Kidney capillary endothelial cell (primary cell): ENCODE measurements around the gene METTL27.
"Not testable (repeated sequence)": the region's sequence is repeated elsewhere in the genome, so short reads cannot be mapped to it uniquely, and the experiment has no call there.

Source experiments
- DNase-seq: peaks from one replicate; pipeline ENCODE4 v3.0.0-alpha.2; 2018; ENCODE audit warnings: low spot score

The METTL27 gene

GRCh38 chr7:73869011-73869798, 26.9 kb upstream of the METTL27 start:
- DNase-seq, result no peak

- DNase-seq, result no peak
Measured at GRCh38 chr7:73866446-73866767, 24.1 kb upstream of the METTL27 start.

DNA sequence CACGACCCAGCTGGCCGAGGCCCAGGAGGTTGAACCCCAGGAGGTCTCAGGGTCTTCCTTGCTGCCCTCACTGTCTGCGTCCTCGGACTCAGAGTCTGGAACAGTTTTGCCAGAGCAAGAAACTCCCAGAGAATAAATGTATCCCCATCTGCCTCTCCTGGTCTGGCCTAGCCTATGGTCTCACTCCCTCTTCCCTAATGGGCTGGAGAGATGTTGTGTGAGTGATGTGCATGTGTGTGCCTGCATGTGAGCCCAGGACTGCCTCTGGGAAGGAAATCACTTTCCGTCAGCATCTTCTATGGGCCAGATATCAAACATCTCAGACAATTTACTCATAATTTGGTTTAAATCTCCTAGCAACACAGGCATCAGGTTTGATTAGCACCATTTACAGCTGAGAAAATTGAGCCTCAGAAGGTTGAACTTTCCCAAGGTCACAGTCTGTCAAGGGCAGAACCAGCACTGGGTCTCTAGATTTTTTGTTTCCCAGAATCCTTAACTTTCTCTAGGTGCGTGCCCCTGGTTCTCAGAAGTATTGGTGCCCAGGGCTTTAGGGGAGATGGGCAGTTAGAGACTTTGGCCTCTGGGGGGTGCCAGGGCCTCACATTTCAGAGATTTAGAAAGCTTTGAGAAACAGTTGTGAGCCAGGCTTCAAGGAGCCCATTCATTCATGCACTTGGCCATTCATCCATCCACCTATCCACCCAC, 23.6 kb upstream of the METTL27 start:
- DNase-seq, result peak; percentile 49

GRCh38 chr7:73864981-73865711, 22.8 kb upstream of the METTL27 start:
- no peak for DNase-seq

- DNase-seq, result no peak
Measured at GRCh38 chr7:73861305-73861704, 19.0 kb upstream of the METTL27 start.

DNA sequence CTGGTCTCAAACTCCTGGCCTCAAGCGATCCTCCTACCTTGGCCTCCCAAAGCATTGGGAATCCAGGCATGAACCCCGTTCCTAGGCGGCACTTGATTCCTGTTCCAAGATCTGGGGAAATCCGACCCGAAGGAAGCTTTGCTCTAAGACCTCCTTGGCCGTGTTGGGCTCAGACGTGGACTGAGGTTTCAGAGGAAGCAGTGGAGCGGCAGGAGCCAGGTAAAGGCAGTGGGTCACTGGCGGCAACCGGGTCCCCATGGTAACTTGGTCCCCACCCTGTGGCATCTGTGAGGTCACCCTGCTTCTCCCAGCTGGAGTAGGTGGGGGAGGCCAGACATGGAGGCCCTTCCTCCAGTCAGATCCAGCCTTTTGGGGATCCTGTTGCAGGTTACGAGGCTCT, 18.5 kb upstream of the METTL27 start, which contains the start of gene TMEM270:
Gene TMEM270, plus strand, starts transcription at position 301 of the 400 bp plus-strand sequence. Its CDS starts 36 bp downstream, at position 337.
- no peak for DNase-seq

GRCh38 chr7:73858807-73859206, 16.5 kb upstream of the METTL27 start:
- DNase-seq, result no peak

- DNase-seq, result no peak
Measured at GRCh38 chr7:73856941-73857340, 14.6 kb upstream of the METTL27 start.

DNA sequence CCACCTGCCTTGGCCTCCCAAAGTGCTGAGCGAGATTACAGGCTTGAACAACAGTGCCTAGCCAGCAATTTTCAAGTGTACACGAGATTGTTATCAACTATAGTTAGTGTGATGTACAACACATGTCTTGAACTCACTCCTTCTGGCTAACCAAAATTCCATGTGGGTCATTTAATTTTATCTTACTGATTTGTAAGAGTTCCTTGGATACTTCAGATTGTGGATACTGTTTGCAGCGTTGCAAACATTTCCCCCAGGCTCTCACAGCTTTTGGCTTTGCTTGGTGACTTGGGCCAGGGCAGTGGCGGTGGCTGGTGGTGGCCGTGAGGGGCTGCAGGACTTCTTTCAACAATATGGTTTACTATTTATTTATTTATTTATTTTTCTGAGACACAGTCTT, 10.2 kb upstream of the METTL27 start:
- DNase-seq, result no peak

- DNase-seq, result peak; percentile 99
Measured at GRCh38 chr7:73851410-73852338, 9.4 kb upstream of the METTL27 start.

DNA sequence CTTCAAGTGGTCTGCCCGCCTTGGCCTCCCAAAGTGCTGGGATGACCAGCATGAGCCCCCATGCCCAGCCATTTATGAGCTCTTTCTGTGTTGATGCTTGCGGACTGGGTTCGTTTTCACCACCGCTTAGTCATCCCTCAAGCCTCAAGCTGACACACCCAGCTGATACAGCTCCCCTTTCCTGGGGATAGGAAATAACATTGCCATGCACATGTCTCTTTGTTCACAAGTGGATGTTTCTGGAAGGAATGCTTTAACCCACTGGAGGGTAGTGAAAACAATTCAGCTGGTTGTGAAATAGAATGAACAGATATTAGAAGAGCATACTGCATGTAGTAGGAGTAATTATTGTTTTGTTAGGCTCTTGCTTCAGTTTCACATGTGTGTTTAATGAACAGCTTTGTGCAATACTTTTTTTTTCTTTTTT, 8.5 kb upstream of the METTL27 start:
- peak; percentile 78 for DNase-seq

DNA sequence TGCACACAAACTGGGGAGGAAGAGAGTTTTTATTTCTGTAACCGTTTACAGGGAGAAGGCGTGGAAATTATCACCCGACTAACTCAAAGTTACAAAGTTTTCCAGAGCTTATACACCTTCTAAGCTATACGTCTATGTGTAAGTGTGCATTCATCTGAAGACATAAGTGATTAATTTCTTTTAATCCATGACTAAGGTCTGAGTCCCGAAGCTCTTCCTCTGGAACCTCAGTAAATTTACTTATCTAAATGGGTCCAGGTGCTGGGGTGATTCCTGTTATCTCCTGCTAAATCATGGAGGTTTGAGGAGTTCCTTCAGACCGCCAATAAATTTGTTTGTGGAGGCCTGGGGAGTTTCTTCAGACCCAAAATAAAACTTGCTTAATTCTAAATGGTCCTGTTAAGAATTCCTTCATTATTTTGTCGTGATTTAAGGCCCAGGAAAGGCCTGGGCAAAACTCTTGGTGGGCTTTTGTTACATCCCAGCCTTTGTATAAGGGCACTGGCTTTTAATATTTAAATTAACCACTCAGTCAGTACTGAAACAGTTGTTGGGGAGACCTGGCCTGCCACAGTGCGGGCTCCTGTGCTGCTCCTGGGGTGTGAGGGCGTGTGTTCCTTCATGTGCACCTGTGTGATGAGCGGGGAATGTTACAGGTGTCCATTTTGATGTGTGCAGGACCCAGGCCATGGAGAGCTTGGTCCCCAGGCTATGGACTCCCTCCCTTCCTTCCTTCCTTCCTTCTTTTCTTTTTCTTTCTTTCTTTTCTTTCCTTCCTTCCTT, 5.8 kb upstream of the METTL27 start:
- DNase-seq, result no peak

GRCh38 chr7:73845701-73846195, 3.4 kb upstream of the METTL27 start:
- DNase-seq, result not testable (repeated sequence)

GRCh38 chr7:73844848-73845460, 2.6 kb upstream of the METTL27 start:
- DNase-seq, result no peak

DNA sequence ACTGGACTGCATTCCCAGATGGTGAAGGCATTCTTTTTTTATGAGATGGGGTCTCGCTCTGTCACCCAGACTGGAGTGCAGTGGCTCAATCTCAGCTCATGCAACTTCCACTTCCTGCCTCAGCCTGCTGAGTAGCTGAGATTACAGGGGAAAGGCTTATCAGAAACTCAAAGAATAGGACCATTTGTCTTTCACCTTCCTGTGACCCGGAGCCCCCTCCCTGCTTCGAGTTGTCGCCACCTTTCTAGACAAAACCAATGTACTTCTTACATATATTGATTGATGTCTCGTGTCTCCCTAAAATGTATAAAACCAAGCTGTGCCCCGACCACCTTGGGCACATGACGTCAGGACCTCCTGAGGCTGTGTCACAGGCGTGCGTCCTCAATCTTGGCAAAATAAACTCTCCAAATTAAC, 1.8 kb upstream of the METTL27 start:
- no peak for DNase-seq

DNA sequence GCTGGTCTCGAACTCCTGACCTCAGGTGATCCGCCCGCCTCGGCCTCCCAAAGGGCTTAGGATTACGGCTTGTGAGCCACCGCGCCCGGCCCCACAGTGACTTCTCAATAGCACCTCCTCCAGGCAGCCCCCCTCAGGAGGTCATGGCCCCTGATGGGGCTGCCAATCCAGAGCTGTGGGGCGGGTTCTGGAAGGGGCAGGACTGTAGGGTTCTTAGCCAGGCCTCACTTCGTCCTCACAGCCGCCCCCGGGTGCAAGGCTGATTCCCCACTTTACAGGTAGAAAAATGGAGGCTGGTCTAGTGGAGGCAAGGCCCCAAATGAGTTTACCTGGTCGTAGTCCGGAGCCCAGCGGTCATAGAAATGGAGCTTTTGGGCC, 638 bp downstream of the METTL27 start:
- no peak for DNase-seq

- no peak for DNase-seq
Measured at GRCh38 chr7:73840715-73841379, 1.5 kb downstream of the METTL27 start.

DNA sequence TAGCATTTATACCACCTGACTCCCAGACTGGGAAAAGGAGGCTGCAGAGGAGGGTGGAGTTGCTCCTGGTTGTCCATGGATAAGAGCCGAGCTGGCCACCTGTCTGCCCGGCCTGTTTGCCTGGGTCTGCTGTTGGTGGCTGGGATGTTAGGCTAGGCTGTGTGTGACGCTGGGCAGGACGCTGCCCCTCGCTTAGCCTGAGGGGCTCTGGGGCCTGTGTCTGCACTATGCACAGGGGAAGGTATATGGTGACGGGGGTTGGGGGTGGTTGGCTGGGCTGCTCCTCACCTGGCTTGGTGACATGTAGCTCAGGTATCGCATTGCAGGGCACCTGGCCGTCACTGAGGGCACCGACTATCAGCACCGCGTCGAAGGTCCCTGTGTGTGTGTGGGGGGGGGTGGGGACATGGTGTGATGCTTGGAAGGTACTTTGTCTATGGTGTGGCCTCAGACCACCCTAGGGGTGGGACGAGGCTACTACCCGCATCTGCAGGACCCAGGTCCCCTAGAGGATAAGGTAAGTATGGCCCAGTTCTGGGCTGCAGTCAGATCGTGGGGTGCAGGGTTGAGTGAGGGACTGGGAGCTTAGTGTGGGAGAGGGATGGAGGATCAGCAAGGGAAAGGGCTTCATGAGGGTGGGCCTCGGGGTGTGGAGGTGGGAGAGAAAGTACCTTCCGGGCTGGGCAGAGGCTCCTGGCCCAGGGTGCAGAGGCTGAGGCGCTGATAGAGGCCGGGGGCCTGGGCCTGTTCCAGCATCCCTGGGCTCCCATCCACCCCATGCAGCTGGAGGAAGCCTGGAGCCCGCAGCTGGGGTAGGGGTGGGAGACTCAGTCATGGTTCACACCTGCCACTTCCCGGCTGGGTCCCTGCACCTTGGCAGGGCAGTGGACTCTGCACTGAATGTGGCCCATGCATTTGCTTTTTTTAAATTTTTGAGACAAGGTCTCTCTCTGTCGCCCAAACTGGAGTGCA, 2.3 kb downstream of the METTL27 start:
- DNase-seq, result no peak

GRCh38 chr7:73839290-73839689, 3.0 kb downstream of the METTL27 start:
- DNase-seq, result no peak
